GM20000 (cell line): ENCODE measurements around the gene GALNT2.

Experiments used
- DNase-seq: peaks from one replicate; pipeline ENCODE4 v3.0.0; 2012; ENCODE audit warnings: low spot score
- CTCF ChIP-seq: IDR thresholded peaks from 2 replicates; pipeline ENCODE4 v1.5.1; 2012; ENCODE audit warnings: mild to moderate bottlenecking, control low read depth; ENCODE audit errors: extremely low read depth, missing control alignments

Gene GALNT2

GRCh38 chr1:230141797-230142607, 75.0 kb downstream of the GALNT2 start:
- no peak for TF ChIP-seq CTCF
- no peak for DNase-seq

GRCh38 chr1:230142608-230143210, 75.7 kb downstream of the GALNT2 start:
- no peak for TF ChIP-seq CTCF
- no peak for DNase-seq

- no peak for DNase-seq
- no peak for TF ChIP-seq CTCF
Observed at GRCh38 chr1:230143534-230143933, 76.5 kb downstream of the GALNT2 start.

- TF ChIP-seq CTCF: no peak
- no peak for DNase-seq
Observed at GRCh38 chr1:230144010-230144614, 77.1 kb downstream of the GALNT2 start.

- no peak for DNase-seq
- no peak for TF ChIP-seq CTCF
Observed at GRCh38 chr1:230144758-230145504, 77.9 kb downstream of the GALNT2 start.

- DNase-seq: no peak
- no peak for TF ChIP-seq CTCF
Observed at GRCh38 chr1:230145505-230145899, 78.5 kb downstream of the GALNT2 start.
